Adrenal gland (tissue), 5 donors: ENCODE measurements around the gene PYGL.

Experiments
- POLR2A ChIP-seq, 2 donors: fragments of 450-650 bp; IDR thresholded peaks; one replicate each; pipeline ENCODE4 v1.6.1; 2017; ENCODE audit warnings: antibody characterized with exemption in 2 of 2, mild to moderate bottlenecking in 2 of 2, moderate library complexity in 1 of 2
- TF ChIP-seq, protein P1 (sequence below), 6 experiments: fragments of 450-650 bp in 4 of 6; fragments of 200-600 bp in 2 of 6; sonication (generic) in 1 of 6; IDR thresholded peaks; 1 replicate in 5 of 6; 2 replicates in 1 of 6; pipeline versions ENCODE4 v1.5.1 to v1.8.0; 2016 to 2021; ENCODE audit warnings: antibody characterized with exemption in 6 of 6, mild to moderate bottlenecking in 2 of 6, moderate library complexity in 1 of 6
- donor health status: DM: no; HTN: no; CAD: no.

GRCh38 chr14:50859296-50859624 is 85.0 kb downstream of the PYGL start:
- no peak for TF ChIP-seq POLR2A (IDR thresholded peaks at IDR 0.05)
- TF ChIP-seq, protein P1, sequence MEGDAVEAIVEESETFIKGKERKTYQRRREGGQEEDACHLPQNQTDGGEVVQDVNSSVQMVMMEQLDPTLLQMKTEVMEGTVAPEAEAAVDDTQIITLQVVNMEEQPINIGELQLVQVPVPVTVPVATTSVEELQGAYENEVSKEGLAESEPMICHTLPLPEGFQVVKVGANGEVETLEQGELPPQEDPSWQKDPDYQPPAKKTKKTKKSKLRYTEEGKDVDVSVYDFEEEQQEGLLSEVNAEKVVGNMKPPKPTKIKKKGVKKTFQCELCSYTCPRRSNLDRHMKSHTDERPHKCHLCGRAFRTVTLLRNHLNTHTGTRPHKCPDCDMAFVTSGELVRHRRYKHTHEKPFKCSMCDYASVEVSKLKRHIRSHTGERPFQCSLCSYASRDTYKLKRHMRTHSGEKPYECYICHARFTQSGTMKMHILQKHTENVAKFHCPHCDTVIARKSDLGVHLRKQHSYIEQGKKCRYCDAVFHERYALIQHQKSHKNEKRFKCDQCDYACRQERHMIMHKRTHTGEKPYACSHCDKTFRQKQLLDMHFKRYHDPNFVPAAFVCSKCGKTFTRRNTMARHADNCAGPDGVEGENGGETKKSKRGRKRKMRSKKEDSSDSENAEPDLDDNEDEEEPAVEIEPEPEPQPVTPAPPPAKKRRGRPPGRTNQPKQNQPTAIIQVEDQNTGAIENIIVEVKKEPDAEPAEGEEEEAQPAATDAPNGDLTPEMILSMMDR (IDR thresholded peaks at IDR 0.05), result no peak
